Kidney glomerular epithelial cell (primary cell): ENCODE measurements around the gene PRF1.
"Not testable (repeated sequence)": the region's sequence is repeated elsewhere in the genome, so short reads cannot be mapped to it uniquely, and the experiment has no call there.

ENCODE experiments used
- DNase-seq: peaks from one replicate; lab custom pipeline; 2025; lab: John Stamatoyannopoulos, UW

Gene PRF1

GRCh38 chr10:70594161-70594560 lies 8.4 kb downstream of the PRF1 start:
- DNase-seq, result no peak

GRCh38 chr10:70593513-70593890 lies 9.0 kb downstream of the PRF1 start:
- no peak for DNase-seq

DNA sequence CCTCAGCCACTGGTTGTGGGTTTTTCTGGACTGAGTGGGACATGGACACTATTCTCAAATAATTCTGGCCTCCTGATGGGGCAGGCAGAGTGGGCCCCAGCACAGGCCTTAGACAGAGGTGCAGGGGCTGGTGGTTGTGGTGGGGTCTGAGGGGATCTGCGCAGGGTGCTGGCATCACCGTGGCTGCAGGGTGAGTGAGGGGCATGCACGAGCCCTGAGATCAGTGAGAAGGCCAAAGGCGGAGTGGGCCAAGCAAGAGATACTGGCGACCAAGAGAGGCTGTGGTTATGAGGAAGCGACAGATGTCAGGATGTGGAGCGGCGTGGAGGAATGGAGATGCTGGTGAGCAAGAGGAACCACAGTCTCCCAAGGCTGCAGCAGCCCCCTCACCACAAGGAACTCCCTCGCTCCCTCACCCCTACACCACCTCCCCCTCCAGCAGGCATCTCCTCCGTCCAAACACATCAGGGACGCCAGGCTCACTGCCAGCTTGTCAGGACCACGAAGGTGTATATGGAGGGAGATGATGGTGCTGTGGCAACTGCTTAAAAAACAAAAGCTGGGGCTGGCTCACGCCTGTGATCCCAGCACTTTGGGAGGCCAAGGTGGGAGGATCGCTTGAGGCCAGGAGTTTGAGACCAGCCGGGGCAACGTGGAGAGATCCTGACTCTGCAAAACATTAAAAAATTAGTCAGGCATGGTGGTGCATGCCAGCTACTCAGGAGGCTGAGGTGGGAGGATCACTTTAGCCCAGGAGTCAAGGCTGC lies 9.6 kb downstream of the PRF1 start:
- no peak for DNase-seq

DNA sequence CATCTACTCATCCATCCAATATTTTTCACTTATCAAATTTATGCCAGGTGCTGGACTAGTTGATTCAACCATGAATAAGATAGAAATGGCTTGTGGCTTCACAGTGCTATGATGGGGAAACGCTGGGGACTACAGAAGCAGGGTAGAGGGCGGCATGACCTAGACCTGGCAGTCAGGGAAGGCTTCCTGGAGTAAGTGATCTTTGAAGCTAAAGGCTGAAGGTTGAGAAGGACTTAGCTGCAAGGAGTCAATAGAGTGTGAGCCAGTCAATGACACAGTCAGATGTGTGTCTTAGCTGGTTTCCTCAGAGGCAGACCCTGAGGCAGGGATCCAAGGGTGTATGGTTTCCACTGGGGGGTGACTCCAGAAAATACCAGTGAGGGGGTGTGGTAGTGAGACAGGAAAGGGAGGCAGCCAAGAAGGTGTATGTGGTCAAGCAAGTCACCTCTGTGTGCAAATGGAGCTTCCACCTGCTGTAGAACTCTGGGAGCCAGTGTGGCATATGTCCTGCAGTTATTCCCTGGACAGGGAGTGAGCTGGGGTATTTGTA lies 10.3 kb downstream of the PRF1 start:
- DNase-seq, result no peak

DNA sequence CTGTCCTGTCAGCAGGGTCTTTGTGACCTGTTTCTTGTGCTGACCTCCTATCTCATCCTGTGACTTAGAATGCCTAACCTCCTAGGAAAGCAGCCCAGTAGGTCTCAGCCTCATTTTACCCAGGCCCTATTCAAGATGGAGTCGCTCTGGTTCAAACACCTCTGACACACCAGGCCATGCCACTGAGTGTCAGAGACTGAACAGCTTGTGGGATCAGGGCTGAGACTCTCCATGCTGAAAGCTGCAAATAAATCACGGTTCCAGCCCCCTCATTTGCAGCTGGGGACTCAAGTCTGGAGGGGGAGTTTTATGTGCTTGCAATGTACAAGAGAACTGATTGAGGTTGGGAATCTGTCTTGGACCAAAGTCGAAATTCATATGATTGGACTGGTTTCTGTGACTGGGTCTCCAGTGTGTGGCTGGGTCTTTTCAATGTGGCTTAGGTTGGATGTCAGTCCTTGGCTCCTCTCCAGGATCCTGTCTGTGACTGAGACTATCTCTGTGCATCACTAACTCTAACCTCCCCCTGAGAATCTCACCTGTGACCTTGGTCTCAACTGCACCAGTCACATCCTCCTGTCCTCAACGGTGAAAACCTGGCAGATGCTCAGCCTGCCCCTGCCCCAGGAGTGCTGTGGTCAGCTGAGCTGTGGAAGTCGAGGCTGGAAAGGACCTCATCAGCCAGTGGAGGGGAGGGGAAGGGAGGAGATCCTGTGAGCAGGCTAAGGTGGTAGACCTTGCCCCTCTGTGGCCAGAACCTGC lies 11.7 kb downstream of the PRF1 start:
- no peak for DNase-seq

DNA sequence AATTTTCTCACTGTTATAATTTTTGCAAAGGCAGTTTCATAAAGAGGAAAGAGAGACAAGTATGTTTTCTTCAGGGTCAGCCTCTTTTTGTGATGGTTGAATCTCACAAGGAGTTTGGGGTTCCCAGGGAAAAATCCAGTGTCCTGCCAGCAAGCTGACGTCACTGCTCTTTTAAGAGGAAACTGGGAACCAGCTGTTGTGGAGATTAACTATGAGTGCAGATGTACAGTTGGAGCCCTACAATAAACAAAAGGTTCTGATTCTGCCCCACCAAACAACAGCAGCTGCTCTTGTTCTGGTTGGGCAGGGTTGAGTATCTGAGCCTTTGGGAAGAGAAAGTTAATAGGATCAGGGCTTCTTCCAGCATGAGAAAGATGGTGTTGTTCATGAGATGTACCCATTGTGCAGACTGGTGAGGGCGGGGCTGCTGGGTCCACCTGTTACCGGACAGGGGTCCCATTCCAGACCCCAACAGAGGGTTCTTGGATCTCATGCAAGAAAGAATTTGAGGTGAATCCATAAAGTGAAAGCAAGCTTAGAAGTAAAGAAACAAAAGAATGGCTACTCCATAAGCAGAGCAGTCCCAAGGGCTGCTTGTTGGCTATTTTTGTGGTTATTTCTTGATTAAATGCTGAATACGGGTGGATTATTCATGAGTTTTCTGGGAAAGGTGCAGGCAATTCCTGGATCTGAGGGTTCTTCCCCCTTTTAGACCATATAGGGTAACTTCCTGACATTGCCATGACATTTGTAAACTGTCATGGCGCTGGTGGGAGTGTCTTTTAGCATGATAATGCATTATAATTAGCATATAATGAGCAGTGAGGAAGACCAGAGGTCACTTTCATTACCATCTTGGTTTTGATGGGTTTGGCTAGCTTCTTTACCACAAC lies 12.5 kb downstream of the PRF1 start:
- DNase-seq, result no peak

DNA sequence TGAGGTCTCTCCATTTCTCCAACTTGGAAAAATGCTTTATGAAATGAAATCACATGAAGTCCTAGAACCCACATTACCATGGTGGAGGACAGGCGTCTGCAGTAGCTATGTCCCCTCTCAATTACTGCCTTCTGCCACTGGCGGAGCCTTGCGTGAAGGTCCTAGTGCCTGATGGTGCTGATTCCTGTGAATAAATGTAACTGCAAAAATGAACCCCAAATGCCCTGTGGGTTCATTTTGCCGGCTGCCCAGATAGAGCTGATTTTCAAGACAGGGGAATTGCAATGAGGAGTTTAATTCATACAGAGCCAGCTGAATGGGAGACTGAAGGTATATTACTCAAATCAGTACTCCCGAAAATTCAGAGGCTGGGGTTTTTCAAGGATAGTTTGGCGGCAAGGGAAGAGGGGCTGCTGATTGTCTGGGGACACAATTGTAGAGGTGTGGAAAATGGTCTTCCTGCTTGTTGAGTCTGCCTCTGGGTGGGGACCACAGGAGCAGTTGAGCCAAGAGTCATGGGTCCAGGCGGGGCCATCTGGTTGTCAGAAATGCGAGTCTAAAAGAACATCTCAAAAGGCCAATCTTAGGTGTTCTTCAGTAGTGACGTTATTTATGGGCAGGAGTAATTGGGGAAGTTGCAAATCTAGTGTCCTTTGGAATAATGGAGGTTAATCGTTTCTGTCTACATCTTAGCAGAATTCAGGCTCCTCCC lies 13.5 kb downstream of the PRF1 start:
- no peak for DNase-seq

DNA sequence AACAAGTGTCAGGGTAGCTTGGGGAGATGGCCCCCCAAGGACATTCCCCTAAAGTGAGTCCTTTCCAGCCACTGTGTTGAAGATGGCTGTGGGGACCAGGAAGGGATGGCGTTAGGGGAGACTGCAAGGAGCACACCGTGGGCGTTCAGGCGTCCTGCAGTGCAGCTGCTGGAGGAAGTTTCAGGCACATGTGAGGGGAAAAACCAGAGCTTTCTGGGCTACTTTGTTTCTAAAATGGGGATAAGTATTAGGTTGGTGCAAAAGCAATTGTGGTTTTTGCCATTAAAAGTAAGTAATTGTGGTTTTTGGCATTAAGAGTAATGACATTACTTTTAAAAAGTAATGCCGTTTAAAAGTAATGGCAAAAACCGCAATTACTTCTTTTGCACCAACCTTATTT lies 14.3 kb downstream of the PRF1 start:
- DNase-seq, result no peak

- no peak for DNase-seq
These were observed 15.4 kb downstream of the PRF1 start for GRCh38 chr10:70587045-70587658.

DNA sequence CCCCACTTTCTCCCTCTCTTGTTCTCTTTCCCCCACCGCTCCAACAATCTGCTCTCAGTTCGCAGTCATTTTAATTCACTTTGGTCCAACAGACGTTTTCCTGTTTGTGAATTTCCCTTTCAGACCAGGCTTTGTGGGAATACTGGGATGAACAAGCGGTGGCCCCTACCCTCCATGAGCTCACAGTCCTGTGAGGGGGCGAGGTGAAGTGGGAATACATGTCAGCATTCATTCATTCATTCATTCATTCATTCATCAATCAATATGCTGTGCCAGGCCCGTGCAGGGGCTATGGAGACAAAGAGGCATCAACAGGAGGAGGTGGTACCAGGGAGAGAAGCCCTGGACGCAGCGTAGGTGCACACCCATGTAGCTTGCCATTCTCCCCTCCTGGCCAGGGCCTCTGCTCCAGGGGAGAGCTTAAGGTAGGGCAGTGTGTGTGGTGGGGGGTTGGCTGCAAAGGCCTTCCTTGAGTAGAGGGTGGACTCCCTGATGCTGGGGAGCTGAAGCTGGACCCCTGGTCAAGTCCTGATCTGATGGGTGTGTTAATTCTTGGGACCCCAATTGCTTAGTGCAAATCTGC lies 16.1 kb downstream of the PRF1 start:
- DNase-seq, result no peak

DNA sequence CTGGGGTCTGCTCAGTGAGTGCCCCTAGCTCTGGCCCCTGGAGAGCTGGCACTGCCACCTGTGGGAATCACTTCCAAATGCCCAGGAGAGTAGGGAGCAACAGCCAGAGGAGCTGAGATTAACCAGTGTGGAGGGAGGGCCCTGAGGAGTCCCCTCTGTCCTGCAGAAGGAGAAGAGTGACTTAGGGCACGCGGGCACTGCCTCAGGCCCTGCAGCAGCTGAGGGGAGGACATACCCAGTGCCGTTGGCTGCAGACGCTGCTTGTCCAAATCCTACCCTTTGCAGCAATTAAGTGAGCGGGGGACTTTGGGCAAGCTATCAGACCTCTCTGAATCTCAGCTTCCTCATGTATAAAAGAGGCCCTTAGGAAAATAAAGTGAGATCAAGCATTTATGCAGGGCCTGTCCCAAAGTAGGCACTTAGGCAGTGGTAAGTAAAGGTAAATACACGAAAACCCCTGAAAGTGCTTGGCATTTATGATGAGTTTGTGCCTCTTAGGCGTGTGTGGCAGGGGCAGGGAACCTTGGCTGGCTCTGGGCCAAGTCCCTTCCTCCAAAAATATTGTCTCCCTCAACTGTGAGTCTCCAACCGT lies 16.9 kb downstream of the PRF1 start:
- DNase-seq, result no peak

GRCh38 chr10:70584909-70585544 lies 17.5 kb downstream of the PRF1 start:
- DNase-seq, result no peak

DNA sequence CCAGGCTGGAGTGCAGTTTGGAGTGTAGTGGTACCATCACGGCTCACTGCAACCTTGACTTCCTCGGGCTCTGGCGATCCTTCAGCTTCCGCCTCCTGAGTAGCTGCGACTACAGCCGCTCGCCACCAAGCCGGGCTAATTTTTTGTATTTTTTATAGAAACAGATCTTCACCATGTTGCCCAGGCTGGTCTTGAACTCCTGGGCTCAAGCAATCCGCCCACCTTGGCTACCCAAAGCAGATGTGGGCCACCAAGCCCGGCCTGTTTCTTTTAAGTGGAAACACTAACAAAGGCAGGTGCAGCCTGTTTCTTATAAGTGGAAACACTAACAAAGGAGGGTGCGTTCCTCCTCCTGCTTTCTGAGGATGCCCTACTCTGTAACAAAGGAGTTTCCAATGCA lies 18.2 kb downstream of the PRF1 start:
- no peak for DNase-seq

GRCh38 chr10:70583669-70584037 lies 18.9 kb downstream of the PRF1 start:
- DNase-seq, result no peak

GRCh38 chr10:70582793-70583668 lies 19.5 kb downstream of the PRF1 start:
- DNase-seq, result no peak

- DNase-seq, result not testable (repeated sequence)
These were observed 21.4 kb downstream of the PRF1 start for GRCh38 chr10:70581176-70581575.

DNA sequence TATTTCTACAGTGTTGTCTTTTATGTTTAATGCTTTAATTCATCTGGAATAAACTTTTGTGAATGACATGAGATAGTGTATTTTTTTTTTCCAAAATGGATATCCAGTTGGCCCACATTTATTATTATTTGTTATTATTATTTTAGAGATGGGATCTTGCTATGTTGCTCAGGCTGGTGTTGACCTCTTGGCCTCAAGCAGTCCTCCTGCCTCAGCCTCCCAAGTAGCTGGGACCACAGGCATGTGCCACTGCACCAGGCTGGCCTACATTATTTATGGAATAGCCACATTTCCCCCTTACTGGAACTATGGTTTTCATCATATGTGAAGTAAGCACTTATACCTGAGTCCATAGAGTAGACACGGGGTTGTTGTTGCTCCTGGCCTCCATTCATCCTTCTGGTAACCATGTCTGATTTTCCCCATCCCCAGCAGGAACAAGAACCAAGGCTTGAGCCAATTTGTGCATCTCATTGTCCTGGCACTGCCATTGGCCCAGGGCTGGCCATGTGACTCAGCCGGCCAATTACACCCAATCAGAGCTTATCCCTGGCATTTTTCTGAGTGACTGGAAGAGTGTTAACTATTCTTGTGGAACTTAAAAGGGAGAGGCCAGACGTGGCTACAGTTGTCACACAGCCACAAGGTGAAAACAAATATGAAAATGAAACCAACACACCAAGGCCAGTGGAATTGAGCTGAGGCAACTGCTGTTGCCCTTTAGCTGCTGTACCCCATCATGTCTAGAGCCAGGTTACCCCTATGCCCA lies 23.1 kb downstream of the PRF1 start:
- DNase-seq, result no peak

- DNase-seq, result peak; percentile 95
These were observed 24.1 kb downstream of the PRF1 start for GRCh38 chr10:70578371-70578947.
